Stimulated activated CD8-positive, alpha-beta memory T cell treated with anti-CD3 and anti-CD28 coated beads, Interleukin-7, amount 100 ng/mL, for 1 hour (primary cell): Measurements from ENCODE around the gene MALT1.

Experiments
- DNase-seq, 2 donors: peaks; one replicate each; pipeline ENCODE4 v3.0.0-alpha.2; 2020; ENCODE audit warnings: low read depth in 2 of 2

Gene MALT1

DNA sequence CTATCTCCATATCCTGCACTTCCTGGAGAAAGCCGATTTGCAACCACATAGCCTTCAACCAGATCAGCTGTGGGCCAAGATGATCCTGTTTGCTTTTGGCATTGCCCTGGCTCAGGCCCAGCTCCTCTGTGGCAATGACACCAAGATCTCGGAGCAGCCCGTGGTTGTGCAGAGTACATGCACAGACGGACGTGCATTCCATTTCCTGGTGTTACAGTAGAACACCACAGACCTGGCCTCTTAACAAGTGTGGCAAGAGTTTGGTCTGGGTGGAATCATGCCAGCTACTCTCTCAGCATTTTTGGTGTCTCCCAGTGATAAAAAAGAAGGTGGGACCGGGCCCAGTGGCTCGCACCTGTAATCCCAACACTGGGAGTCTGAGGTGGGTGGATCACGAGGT is 20.0 kb downstream of the MALT1 start:
- DNase-seq: no peak

DNA sequence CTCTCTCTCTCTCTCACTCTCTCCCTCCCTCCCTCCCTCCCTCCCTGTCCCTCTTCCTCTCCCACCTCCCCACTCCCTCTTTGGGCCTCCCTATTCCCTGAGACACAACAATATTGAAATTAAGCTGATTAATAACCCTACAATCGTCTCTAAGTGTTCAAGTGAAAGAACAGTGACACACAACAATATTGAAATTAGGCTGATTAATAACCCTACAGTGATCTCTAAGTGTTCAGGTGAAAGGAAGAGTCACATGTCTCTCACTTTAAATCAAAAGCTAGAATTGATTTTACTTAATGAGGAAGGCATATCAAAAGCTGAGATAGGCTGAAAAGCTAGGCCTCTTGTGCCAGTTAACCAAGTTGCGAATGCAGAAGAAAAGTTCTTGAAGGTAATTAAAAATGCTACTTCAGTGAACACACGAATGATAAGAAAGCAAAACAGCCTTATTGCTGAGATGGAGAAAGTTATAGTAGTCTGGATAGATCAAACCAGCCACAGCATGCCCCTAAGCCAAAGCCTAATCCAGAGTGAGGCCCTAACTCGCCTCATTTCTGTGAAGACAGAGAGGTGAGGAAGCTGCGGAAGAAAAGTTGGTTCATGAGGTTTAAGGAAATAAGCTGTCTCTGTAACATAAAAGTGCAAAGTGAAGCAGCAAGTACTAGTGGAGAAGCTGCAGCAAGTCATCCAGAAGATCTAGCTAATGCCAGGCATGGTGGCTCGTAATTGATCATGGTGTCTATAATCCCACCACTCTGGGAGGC is 21.3 kb downstream of the MALT1 start:
- DNase-seq: no peak

DNA sequence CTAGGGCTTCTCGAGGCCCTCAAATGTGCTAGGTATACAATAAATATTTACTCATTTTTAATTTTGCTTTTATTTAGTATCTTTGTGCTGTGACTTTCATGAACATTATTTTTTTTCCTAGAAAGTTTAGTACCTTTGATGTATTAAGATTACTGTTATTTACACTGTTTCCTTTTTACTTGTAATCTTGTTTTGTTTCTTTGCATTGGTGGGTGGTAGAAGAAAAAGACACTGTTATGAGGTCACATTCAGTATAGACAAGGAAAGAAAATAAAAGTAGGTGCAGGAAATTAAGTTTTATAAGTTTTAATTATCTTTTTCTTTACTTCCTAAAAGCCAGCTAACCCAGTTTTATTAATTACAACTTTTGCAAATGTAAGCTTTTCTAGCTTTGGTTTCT is 23.0 kb downstream of the MALT1 start:
- DNase-seq: no peak

DNA sequence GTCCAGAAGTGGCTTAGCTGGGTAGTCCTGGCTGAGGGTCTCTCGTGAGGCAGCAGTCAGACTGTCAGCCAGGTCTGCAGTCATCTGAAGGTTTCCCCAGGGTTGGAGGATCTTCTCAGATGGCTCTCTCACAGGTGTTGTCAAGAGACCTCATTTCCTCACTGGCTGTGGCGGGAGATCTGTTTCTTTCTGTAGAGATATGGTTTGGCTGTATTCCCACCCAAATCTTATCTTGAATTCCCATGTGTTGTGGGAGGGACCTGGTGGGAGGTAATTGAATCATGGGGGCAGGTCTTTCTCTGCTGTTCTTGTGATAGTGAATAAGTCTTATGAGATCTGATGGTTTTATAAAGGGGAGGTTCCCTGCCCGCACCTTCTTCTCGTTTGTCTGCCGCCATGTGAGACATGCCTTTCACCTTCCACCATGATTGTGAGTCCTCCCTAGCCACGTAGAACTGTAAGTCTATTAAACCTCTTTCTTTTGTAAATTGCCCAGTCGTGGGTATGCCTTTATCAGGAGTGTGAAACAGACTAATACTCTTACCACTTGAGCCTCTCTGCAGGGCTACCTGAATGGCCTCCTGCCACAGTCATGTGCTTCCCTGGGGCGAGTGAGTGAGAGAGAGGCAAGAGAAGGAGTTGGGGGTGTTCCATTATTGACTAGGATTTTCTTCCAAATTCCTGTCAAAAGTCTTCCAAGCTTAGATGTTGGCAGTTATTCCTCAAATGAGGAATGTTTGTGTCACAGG is 23.6 kb downstream of the MALT1 start:
- DNase-seq: no peak

DNA sequence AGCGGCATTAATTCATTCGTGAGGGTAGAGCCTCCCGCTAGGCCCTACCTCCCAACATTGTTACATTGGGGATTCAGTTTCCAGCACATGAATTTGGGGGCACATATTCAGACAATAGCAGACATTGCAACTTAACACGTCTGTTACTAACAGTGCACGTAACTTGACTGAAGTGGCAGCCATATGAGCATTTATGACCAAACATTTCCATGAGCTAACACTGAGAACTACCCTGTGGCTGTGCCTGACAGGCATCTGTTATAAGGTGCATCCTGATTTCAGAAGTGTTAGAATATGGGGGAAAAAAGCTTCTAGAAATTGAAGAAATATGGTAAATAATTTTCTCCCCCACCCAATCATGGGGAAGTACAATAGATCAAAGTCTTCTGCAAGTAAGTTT is 24.5 kb downstream of the MALT1 start:
- DNase-seq: no peak

DNA sequence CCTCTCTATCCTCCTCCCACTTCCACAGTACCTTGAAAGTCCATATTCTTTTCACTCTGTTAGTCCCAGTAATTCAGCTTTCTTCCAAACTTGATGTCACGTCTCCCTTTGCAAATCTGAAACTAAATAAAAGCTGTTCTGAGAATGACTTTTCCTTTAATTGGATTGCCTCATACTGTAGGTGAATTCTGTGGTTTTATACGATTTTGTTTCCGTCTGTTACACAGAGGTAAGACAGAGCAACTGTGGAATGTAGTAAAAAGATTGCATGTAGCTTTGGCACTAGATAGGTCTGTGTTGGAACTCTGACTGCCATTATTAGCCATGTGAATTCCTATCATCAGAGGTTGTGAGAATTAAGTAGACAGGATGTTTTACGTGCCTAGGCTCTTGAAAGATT is 25.9 kb downstream of the MALT1 start:
- DNase-seq: no peak

DNA sequence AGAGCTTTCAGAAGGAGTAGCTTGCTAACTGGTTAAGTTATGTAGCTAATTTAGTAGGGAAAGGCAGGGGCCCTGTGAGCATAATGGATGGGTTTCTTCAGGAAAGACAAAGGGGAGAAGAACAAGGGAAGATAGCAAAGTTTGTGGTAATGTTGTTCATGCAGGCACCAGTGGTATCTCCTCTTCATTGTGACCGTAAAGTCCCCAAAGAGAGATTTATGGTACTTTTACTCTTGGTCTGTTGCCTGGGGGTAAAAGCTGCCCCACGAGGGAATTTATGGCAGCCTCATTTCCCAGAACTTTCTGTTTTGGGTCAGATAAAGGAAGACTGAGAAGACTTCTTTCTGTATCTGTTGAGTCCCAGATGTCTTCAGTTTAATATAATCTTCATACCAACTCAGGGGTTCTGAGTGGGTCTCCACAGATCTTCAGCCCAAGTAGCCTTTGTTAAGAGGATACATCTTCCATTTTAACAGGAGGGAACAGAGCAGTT is 27.5 kb downstream of the MALT1 start:
- no peak for DNase-seq

DNA sequence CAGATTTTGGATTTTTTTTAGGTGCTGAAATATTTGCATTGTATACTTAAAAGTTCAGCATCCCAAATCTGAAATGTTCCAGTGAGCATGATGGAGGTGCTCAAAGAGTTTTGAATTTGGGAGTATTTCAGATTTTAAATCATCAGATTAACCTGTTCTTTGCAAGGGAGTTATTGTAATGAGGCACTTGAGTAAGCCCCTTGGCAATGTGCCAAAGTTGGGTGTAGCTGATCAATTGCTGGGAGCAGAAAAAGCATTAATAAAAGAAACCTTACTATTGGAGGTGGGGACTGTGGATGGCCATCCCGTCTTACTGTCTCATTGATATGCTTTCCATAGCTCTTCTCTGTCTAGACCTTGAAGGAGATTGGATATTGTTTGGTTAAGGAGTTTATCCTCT is 28.3 kb downstream of the MALT1 start:
- DNase-seq: no peak

DNA sequence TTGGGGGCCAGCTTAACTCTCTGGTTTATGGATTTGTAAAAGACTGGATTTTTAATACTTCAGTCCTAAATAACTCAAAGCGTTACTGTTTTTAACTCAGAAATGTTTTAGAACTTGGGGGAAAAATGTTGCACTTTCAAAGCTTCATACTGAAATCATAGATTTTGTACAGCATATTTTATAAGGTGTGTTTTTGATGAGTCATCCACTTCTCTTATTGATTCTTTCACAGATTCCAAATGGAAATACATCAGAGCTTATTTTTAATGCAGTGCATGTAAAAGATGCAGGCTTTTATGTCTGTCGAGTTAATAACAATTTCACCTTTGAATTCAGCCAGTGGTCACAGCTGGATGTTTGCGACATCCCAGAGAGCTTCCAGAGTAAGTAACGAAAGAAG is 28.9 kb downstream of the MALT1 start:
- no peak for DNase-seq

DNA sequence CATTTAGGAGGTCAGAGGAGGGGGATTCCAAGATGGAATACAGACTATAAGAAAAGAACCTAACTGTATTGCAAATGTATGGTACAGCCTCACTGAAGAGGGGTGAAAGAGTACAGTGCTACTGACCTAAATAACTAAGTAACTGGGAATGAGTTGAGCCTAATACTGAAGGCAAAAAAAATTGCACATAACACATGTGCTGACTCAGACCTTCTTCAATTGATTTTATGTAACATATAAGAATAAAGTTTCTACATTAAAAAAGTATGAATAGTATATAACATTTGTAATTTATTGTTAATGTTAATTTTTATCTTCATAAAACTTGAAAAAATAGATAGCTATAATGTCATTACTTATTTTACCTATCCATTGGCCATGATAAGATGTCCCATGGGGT is 41.7 kb downstream of the MALT1 start:
- DNase-seq: no peak

DNA sequence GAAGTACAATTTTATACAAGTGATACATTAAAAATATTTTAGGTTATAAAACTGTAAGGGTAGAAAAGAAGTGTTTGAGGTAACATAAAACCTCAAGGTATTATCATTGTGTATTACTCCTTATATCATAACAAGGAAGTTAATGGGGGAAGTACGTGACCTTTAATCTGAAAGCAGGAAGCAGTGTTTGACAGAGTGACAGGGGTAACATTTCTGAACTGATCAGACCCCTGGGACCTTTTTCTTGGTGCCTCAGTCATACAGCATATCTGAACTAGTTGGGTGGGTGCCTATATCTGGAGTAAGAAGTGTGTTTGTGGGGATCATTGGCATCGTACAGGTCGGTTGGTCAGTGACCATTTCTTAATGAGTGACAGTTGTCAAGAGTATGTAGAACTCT is 43.0 kb downstream of the MALT1 start:
- DNase-seq: no peak

DNA sequence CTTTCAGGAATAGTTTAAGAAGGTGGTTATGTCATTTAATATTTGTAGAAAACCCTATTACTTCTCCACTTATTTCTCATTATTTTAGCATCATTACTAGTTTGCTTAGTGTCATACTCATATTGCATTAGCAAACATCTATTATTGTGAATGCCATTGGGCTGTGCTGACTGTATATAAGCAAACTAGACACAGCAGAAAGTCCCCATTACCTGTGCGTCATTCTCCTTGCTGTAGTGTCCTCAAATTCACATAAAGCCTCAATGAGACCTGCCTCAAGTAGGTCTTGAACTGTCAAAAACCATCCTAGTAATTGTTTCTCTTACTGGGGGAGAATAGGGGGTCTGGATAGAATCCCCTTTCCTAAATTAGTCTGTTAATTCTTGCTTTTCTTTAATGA is 43.6 kb downstream of the MALT1 start:
- DNase-seq: no peak

DNA sequence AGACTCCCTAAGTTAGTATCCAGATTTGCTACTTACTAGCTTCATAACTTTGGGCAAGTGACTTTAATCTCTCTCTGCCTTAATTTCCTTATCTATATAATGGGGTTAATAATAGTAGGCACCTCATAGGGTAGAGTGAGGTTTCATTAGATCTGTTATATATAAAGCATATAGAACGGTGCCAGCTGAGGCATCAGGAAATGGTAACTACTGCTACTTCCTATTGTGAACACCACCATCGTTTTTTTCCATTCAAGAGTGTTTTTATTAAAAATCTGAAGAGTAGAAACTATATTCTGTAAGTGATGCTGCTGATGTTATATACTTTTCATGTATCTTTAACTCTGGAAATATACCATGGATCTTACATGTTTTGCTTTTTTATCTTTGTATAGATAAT is 44.3 kb downstream of the MALT1 start:
- DNase-seq: no peak

DNA sequence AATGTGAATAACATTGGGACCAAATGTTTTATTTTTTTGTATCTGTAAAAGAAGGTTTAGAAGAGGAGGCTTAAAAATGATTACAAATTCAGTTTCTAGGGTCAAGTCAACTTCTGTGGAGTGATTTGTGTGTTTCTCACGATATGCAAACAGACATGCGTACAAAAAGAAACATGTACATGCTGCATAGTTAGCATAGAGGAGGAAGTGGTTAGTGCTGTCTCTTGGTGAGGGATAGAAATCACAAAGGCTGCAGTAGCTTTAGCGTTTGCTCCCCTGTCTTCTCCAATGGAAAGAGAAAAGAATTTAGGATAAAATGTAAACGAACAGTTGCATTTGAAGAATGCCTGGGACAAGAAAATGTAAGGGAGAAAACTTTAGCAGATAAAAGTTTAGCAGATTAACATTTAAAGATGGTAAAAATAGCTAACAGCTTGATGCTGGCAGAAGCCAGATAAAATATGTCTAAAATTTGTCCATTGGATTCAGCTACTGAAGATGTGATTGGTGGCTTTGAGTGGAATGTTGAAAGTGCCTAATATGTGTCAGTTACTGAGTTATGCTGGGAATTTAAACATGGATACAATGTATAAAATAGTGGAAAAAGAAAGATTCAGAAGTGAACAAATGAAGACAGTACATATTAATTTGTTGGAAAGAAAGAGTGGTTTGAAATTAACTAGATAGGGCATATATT is 44.9 kb downstream of the MALT1 start:
- DNase-seq: no peak

DNA sequence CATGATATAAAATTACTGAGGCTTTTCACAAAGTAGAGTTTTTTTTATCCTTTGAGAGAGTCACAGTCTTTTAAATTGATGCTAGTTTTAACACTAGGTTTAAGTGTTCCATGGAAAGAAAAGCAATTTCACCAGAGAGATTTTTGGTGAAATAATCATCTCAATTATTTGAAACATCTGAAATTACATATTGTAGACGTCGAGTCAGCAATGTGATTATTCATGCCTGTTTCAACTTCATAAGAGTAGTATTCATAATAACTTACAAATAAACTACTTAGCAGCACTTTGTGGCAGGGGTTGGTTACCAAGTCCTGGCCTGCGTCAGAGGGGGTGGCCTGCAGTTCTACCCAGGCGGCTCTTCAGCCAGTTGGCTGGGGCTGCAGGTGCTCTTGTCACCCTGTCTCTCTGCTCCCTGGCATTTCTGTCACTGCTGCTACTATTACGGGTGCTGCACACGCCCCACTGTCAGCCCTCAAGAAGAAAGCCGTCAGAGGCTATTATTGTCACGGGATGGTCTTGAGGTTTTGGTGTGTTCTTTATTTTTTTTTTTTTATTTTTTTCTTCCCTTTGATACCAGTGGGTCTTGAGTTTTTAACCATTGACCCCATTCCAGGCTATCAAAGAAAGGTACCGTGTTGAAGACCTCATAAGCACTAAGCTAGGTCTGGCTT is 50.4 kb downstream of the MALT1 start:
- no peak for DNase-seq

DNA sequence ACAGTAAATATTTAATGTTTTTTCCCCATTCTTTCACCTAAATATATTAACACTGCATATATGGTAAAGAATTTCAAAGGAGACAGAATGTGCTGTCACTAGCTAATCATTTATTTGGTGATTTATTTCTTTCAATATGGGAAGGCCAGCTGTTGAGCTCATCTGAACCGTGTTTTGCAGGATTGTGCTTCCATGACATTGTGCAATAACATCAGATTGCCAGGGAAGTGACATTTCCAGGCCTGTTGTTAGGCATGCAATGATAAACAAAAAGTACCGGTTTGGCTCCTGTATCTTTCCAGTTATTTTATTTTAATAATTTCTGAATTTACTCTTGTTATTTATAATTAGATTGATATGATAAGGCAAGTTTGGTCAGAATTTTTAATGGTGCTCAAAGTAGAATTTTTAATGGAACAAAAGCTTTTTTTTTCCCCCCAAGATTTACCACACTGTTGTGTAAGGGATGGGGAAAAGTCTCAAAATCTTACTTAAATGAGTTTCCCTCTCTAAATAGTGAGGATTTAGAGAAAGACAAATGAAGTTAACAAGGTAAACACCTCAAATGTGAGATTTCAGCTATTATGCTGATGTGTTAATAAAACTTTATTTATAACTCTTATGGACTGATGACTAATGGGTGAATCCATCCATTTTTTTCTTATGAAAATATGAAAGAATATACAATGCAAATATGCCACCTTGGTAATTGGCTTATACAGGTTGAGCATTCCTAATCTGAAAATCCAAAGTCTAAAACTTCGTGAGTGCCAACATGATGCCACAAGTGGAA is 52.7 kb downstream of the MALT1 start:
- no peak for DNase-seq

DNA sequence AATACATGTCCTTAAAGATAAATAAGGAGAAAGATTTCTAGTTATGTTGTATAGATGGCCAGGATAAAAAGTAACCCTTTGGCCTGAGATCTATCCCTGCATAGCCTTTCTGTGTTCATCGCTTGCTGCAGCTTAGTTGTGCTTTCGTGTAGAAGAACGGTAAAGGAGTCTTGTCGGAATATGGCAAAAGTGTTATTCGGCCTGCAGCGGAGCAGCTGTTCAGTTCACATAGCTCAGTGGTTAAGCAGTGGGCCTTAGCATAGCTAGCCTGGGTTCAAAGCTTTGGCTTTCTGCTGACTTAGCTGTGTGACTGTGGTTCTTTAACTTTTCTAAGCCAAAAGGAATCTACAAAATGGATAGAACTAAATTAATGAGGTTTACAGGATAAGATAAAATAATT is 55.4 kb downstream of the MALT1 start:
- DNase-seq: no peak

DNA sequence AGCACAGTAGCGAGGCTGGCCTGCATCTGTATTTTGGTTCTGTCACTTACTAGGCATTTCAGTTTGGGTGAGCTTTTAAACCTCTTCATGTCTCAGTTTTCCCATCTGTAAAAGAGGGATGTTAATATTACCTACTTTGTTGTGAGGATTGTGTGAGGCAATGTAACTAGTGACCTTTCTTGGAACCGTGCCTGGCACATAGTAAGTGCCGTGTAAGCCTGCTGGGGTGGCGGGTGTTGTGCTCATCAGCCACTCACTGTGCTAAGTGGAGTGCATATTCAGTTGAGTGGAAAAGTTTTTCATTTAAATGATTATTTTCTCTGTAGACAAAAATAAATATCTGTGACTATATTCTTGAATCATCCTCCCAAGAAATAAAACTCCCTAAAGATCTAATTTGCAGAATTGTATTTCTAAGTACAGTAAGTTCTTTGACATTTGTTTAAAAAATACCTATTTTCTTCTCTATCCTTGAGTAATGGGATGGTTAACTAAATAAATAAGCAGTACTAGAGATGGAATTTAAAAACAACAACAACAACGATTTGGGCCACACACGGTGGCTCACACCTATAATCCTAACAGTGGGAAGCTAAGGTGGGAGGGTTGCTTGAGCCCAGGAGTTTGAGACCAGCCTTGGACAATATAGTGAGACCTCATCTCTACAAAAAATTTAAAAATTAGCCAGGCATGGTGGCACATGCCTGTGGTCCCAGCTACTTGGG is 56.7 kb downstream of the MALT1 start:
- no peak for DNase-seq

DNA sequence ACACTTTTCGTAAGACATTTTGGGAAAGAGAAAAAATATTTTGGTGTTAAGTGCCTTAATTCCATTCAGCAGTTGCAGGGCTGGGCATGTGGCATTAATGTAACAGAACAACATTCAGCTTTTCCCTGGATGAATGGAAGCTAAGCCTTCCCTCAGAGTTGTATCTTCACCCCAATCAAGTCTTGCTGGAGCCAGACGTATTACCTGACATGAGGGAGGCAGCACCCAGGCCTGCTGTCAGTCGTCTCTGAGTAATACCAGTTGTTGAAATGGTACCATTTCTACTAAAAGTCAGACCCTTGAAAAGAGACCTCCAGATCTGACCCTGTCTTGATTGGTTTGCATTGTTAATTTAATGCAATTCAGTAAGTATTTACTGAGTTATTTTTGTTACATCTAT is 57.5 kb downstream of the MALT1 start:
- no peak for DNase-seq

DNA sequence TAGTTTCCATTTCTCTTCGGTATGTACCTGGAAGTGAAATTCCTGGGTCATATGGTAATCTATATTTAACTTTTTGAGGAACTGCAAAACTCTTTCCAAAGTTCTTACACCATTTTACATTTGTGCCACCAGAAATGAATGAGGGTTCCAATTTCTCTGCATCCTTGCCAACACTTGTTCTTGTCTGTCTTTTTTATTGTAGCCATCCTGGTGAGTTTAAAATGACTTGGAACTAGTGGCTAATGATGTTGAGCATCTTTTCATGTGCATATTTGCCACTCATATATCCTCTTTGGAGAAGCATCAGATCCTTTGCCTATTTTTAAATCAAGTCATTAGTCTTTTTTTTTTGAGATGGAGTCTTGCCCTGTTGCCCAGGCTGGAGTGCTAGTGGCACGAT is 59.4 kb downstream of the MALT1 start:
- DNase-seq: no peak

DNA sequence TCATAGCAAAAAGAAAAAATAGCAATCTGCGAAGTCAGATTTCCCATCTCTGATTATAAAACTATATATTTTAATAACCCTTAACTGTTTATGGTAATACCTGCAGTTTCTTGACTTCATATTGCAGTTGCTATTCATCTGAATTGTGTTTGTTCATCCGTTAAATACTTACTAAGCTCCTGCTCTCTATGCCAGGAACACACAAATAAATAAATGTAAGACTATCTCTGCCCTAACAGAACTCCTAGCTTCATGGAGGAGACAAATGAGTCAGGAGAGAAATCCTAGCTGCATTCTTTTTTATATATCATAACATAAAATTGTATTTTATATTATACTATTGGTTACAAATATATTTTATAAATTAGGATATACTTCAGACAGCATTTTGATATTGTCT is 61.2 kb downstream of the MALT1 start:
- DNase-seq: no peak
